ENCODE data around the gene FAM3D.
"Not testable (repeated sequence)": the region's sequence is repeated elsewhere in the genome, so short reads cannot be mapped to it uniquely, and the experiment has no call there.

The FAM3D gene

DNA sequence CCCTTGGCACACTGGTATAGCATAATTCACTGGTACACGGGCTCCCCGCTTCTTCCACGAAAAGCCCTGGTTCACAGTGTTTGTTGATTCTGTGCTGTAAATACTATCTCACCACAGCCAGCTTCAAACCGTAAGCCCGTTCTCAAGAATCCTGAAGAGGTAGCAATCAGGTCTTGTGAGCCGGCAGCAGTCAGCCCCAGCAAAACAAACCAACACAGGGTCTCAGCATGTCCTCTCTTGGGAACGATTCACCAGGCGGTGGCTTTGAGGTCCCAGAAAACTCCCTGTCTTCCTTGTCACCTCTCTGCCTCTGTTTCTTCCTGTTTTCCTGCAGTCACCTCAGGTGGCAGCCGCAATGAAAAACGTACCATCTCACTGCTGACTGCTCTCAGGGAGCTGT, 19.1 kb upstream of the FAM3D start:
- DNase-seq (ENCODE audit: low spot score) (no peak), FAIRE-seq (no peak)

DNA sequence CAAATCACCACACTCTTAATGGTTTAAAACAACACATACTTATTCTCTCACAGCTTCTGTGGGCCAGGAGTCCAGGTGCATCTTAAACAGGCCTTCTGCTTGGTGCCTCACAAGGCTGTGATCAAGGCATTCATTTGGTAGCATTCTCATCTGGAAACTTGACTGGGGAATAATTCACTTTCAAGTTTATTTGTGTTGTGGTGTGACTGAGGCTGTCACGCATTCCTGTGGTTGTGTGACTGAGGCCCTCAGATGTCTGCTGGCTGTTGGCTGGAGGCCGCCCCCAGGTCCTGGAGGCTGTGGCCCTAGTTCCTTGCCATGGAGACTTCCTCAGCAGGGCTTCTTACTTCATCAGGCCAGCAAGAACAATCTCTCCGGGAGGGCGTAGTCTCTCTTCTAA, 16.9 kb upstream of the FAM3D start:
- DNase-seq (ENCODE audit: low spot score) (peak; percentile 88), FAIRE-seq (peak; percentile 79)

DNA sequence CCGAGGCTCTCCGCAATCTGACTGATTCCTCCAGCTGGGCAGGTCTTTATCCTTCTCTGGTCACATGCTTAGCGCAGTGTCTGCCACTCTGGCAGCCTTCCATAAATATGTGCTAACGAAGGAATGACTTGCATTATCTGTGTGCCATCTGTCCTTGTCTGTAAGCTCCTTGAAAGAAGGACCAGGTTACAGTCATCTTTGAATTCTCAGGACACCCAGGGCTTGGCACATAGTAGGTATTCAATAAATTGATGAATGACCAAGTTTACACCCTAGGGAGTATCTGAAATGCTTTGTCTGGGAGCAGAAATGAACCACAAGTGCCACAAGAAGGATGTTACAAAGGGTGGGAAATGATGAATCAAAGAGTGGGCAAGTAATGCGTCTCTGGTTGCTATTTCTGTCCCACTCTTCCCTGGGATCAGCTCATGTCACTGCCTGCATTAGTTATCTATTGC, 16.5 kb upstream of the FAM3D start:
- no peak for FAIRE-seq

DNA sequence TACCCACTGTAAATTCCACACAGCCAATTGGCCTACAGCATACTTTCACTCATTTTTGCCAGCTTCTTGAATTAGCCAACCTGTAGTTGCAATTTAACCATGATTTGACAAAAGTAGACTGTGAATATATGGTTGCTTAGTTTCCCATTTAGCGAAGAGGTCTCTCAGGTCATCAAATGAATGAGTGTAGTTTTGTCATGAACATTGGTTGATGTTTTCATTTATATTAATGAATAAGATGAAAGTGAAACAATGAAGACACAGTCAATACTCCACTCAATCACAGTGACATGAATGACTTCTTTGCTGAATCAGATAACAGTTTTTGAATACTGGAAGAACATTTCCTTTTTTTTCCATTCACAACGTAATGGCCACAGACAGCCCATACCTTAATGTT, 15.3 kb upstream of the FAM3D start:
- no peak for DNase-seq (ENCODE audit: low spot score)
- FAIRE-seq = no peak

More for the DNA sequence above, 16.5 kb upstream of the FAM3D start:
- DNase-seq (ENCODE audit: low spot score) = peak; percentile 72

DNA sequence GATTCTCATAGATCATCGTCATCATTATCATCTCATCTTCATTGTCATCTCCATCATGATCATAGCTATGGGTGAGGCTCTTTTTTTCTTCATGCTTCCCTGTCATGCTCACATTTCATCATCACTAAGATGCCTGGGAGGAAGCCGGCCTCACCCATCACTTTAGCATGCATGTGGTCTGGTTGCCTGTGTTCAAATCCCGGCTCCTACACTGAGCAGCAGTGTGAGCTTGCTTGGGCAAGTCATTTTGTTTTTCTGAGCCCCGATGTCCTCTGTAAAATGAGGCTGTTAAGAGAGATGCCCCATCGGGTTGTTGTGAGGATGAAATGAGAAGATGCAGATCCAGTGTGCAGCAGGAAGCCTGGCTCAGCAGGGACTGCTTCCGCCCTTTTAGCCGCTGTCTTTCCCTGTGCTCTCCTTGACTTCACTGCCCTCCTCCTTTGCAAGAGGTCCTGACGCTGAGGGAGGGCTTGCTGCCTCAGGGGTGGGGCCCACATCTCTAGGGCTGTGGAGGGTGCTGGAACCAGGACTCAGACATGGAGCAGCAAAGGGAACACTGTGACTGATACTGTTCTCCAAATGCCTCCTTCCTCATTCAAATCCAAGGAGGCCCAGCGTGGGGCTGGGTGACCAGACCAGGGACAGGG, 14.4 kb upstream of the FAM3D start:
- peak; percentile 9 for FAIRE-seq
- no peak for DNase-seq (ENCODE audit: low spot score)

DNA sequence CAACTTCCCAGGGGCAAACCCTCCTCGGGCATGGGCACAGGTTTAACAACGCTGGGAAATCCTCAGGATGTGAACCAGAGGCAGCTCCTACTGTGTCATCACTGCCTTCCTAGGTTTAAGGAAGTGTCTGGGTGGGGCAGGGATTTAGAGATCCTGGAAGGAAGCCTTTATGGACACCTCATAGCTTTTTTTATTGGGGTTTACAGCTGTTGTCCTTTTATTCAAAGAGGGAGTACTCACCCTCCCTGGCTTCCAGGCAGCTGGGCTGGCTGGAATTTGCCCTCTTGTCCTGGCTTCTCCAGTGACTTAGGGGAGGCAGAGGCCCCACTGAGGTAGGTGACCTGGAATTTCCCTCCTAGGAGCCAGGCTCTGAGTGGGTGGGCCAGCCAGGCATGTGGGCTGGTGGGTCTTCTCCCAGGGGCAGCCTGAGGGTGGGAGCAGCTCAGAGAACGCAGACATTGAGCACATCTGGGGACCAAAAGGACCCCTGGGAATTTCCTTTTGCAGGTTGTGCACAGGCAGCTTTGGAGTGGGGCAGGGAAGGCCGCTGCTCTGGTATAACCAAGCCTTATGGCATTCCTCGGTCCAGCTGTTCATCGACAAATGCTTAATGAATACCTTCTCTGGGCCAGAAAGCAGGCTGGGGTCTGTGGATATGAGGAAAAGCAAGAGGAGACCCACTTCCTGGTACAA, 13.5 kb upstream of the FAM3D start:
- FAIRE-seq = no peak
- no peak for DNase-seq (ENCODE audit: low spot score)

DNA sequence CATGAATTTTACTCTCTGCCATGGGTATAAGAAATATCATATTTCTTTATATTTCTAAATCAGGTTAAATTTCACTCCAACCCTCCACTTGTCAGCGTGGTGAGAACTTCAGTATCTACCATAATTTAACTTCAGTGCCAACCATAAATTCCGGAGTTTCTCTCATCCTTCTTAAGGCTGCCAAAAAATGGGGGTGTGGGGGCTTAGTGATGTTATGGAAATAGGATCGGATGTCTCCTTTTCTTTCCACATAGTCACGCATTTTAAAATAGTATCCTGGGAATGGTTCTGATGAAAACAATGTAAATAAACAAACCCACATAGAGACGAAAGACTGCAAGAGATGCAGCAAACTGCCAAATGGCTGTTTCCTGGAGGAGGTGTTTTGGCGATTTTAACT, 12.9 kb upstream of the FAM3D start:
- FAIRE-seq (no peak), DNase-seq (ENCODE audit: low spot score) (no peak)

DNA sequence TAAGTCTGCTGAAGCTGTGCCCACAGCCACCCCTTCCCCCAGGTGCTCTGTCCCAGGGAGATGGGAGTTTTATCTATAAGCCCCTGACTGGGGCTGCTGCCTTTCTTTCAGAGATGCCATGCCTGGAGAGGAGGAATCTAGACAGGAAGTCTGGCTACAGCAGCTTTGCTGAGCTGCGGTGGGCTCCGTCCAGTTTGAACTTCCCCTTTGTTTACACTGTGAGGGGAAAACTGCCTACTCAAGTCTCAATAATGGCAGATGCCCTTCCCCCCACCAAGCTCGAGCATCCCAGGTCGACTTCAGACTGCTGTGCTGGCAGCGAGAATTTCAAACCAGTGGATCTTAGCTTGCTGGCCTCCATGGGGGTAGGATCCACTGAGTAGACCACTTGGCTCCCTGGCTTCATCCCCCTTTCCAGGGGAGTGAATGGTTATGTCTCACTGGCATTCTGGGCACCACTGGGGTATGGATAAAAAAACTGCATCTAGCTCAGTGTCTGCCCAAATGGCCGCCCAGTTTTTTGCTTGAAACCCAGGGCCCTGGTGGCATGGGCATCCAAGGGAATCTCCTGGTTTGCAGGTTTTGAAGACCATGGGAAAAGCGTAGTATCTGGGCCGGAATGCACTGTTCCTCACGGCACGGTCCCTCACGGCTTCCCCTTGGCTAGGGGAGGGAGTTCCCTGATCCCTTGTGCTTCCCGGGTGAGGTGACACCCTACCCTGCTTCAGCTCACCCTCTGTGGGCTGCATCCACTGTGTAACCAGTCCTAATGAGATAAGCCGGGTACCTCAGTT, 11.8 kb upstream of the FAM3D start:
- not testable (repeated sequence) for DNase-seq (ENCODE audit: low spot score); FAIRE-seq

DNA sequence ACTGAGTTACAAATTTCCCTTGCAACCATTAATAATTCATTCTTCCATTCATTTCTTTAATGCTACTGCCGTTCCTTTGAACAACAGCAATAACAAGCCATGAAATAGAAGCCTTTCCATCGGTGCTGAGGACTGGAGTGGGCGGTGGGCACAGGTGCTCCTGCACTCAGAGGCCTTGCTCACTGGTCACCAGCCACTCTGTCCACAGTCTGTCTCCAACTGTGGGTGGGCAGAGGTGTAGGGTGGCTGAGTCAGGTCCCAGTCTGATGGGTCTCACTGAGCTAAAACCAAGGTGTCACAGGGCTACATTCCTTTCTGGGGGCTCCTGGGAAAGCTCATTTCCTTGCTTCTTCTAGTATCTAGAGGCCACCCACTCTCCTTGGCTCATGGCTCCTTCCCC, 6.3 kb upstream of the FAM3D start:
- FAIRE-seq (no peak), DNase-seq (ENCODE audit: low spot score) (no peak)

DNA sequence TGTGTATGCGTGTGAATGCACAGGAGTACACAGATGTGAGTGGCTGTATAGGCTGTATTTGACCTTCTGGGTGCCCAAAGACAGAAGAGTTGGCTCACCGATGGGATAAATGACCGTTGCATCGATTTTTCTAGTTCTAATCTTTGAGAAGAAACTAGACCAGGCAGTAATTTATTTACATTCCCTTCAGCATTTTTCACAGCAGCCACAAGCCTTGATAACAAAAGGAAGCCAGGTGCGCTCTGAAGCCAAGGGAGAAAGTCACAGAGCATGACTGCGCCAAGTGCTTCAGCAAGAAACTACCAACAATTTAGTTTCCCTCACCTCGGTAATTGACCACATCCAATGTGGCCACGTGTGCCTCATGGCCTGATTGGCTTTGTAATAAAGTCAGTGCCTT, 5.9 kb upstream of the FAM3D start:
- no peak for DNase-seq (ENCODE audit: low spot score)
- no peak for FAIRE-seq

DNA sequence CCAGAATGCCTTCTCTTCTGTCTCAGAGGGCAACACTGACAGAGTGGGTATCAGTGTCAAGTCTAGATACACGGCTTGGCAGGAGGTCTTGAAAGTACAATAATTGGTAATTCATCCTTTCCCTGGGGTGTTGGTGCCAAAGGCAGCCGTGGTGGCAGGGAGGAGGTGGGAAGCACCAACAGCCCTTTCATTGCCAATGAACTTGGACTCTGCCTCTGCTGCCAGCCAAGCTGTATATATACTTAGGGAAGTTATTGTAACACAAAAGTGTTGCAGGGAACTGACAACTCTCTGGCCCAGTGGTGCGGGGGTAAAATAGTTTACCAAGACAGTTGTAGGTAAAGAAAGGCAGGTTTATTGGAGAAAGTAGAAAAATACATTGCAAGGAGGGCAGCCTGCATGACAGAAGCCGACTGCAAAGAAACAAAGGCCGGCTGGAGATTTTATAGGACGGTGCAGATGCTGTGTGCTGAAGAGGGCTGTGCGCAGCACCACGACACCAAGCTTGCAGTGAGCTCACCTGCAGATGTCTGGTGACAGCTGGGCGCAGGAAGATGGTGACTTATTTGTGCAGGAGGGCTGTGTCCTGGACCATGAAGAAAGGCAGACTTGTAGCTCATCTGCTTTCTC, 4.0 kb upstream of the FAM3D start:
- FAIRE-seq (no peak), DNase-seq (ENCODE audit: low spot score) (no peak)

DNA sequence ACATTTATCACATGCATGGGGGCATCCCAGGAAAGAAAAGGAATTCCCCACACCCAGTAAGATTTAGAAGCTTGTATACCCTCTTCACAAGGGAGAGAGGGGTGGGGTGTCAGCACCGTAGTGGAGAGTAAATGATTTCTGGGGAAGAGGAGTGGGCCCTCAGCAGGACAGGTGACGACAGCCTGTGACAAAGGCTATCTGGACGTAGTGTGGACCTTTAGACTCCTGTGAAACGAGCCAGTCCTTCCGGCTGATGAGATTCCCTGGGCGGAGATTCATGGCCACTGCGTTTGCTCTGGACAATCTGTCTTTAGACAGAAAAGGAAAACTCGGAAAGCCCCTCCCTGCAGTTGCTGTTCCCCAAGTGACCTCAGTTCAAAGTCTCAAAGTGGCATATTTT, 1.7 kb upstream of the FAM3D start:
- DNase-seq (ENCODE audit: low spot score) (no peak), FAIRE-seq (no peak)

DNA sequence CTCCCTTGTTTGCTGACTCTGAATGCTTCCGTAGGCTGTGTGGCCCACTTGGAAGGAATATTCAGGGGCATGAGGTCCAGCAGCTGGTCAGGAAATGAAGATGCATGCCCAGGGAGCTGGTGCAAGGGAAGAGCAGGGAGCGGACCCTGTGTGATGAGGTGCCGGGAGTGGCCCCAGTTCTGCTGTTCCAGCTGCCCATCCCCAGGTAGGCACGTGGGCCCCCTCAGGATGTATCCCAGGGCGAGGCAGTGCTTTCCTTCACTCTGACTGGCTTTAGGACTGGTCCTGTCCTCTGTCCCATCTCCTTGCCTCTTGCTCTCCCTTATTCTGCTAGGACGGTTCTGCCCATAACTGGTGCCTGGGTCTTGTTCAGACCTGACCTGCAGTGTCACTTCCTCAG, 1.1 kb upstream of the FAM3D start:
- FAIRE-seq (no peak), DNase-seq (ENCODE audit: low spot score) (no peak)

DNA sequence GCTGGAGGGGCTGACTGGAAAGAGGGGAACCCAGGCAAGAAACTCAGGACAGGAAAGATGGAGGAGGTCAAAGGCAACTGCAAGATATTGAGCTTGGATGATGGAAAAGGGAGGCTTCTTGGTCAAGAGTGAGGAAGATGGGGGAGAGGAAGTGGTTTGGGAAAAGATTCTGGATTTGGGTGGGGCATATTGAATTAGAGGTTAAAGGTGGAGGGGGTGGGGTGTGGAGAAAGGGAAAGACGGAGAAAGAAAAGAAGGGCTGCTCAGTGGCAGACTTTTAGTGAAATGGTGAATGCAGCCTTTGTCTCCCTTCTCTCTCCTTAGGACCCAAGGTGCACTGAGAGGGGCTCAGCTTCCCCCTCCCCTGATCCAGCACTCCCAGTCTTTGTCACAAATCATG, 655 bp upstream of the FAM3D start:
- DNase-seq (ENCODE audit: low spot score) (no peak), FAIRE-seq (no peak)

DNA sequence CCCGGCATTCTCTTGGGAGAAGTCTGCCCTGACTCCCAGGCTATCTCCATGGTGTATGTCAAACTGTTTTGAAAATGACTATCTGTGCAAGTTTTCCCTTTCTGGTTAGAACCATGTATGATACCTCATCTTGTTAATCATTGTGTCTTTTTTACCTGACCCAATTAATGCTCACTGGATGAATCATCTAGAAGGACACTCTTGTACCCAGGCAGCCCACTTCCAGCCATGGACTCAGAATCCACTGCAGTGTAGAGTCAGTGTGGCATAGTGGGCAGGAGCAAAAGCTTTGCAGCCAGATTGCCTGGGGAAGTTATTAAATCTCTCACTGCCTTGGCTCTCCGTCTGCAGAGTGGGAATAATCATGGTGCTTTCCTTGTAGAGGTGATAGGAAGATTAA, 1.2 kb downstream of the FAM3D start:
- peak; percentile 56 for FAIRE-seq
- no peak for DNase-seq (ENCODE audit: low spot score)

DNA sequence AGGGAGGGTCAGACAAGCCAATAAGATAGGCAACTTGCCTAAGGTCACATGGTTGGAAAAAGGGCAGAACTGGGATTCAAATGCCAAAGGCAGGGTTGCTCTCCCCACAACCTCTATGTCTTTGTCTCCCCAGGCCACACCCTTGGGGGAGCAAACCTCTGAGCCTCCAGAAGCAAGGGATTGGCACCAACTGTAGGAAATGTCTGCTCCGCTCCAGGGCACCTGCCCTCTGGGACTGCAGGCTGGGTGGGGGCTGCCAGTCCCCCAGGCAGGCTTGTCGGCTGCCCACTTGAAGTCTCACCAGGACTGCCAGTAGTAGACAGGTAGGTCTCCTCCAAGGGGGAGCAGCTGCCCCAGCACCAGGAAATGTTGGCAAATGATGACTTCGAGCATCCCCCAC, 2.0 kb downstream of the FAM3D start:
- no peak for FAIRE-seq
- no peak for DNase-seq (ENCODE audit: low spot score)

DNA sequence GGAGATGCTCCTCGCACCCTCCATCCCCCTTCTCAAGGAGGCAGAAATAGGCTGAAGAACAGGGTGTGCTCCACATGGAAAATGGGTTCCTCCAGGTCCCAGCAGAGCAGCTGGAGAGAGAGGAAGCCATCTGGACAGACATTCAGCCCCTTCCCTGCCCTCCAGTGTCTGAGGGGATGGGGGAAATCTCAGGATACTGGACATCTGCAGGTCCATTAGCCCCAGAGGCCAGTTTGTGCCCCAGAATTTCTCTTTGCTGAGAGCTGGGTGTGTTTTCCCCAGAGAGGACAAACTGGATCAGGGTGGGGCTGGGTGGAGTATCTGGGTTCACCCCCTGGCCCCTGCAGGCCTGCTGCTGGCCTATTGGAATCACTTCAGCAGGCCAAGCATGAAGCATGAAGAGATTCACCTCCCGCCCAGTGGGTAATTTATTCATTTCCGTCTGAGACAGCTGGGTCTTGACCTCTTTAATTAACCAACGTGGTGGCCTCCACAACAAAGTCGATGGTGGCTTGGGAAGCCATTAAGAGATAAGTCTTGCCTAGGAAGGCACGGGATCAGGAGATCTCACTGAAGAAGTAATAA, 4.6 kb downstream of the FAM3D start:
- DNase-seq (ENCODE audit: low spot score) = no peak
- no peak for FAIRE-seq

DNA sequence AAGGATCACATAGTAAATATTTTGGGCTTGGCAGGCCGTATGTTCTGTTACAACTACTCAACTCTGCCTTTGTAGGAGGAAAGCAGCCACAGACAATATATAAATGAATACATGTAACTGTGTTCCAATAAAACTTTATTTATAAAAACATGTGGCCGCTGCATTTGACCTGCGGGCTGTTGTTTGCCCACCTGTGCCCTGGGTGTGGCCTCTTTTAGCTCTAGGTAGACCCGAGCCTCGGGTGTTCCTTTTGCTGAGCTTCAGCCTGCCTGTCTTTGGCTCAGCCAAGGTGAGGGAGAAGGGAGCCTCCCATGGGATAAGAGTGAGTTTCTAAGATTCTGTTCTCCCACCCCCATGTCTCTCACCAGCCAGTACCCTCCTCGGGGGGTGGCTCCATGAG, 5.6 kb downstream of the FAM3D start:
- no peak for FAIRE-seq
- no peak for DNase-seq (ENCODE audit: low spot score)

DNA sequence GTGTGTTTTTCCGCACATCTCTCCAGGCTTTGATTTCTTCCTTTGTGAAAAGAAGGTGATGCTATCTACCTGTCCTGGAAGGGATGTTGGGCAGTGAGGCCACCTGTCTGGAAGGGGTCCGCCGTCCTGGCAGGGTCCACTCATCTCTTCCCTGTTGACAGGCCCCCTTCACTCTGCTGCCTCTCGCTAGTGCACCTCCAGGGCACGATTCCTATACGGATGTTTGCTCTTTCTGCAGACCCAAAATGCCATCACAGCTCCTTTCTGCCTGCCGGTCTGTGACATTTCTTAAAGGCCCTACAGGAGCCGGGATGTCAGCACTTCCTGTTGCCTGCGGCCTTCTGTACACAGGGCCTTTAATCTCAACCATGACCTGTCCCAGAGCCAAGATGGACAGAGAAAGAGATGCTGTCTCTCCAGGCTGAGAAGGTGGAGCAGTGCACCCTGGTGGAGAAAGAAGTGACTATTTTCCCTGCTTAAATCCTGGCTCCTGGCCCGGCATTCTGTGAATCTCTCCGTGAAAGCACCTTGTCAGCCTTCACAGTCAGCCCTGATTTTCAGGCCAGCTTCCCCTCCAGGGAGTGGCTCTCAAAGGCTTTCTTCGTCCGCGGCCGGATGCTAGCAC, 7.4 kb downstream of the FAM3D start:
- DNase-seq (ENCODE audit: low spot score) (peak; percentile 44), FAIRE-seq (no peak)

DNA sequence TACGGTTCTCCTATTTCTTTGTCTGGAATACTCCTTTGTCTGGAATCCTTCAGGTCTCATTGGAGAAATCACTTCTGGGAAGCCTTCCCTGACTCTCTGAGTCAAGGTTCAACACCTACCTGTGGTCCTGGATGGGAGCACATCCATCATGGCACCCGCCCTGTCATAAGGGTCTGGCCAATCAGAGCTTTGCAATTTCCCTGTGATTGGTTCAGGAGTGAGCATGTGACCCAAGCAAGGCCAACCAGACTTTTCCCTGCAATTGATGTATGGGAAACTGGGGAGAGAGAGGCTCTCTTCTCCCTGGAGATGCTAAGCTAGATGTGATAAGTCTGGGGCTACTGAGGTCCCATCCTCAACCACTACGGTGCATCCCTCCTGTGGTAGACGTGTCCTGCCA, 8.1 kb downstream of the FAM3D start:
- no peak for DNase-seq (ENCODE audit: low spot score)
- FAIRE-seq = no peak

DNA sequence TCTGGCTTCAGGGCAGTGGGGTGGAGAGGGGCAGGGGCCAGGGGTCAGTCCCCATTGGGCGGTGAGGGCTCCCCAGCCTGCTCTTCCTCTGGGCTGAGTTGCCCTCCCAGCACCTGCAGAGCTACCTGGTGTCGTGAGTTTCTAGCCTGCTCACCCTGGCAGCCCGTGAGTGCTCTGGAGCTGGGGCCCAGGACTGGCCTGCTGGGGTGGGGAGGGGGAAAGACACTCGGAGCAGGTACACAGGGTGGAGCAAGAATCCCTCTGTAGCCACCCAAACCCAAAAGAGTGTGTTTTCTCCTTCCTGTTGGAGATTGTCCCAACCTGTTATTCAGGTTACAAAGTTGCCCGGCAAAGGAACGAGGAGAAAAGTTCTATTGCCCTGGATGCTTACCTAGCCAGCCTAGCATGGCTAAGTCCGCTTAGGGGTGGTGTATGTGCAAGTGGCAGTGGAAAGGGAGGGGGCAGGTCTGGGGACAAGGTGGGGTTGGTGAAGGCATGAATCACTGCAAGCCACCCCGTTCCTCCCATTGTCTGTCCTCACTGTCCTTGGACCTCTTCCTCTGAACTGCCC, 8.9 kb downstream of the FAM3D start:
- DNase-seq (ENCODE audit: low spot score) (no peak), FAIRE-seq (no peak)
